ENCODE data around the gene OBSCN. TPM values are rescaled to one million over a fixed set of nuclear protein-coding genes. Genes with fewer than 3 reads are reported as not detected.

The OBSCN gene
- total RNA-seq, 2 experiments from 2014 or later = 29.5 to 45.2 TPM

GRCh38 chr1:228366062-228366865, 158.4 kb downstream of the OBSCN start:
- no peaks in the 10 kb centered on the region for H3K79me2 ChIP-seq (ENCODE audit: insufficient read depth, low read depth, low read length)
- no peaks in the 10 kb centered on the region for H3K36me3 ChIP-seq (ENCODE audit: insufficient read depth, low read length)
- CTCF ChIA-PET (ENCODE audit: unreplicated experiment) = no interaction called here
- H3K4me3 ChIP-seq (ENCODE audit: low read depth, low read length, poor library complexity, severe bottlenecking) = no peak overlapping the region
- no peak for DNase-seq (ENCODE audit: low spot score)
- H3K27ac ChIP-seq (ENCODE audit: low read depth, low read length, poor library complexity, severe bottlenecking) = no peak overlapping the region
- peaks cover 8% of the 10 kb centered on the region for H3K4me1 ChIP-seq (ENCODE audit: insufficient read depth, low read length, poor library complexity, severe bottlenecking)
- no peaks in the 10 kb centered on the region for H3K9me3 ChIP-seq (ENCODE audit: low read length)
- no peak overlapping the region for H2AFZ ChIP-seq (ENCODE audit: low read length)
- H3K9me2 ChIP-seq (ENCODE audit: insufficient read depth, low read length) = no peaks in the 10 kb centered on the region
- no peaks in the 10 kb centered on the region for H4K20me1 ChIP-seq (ENCODE audit: insufficient read depth, low read length)
- no TSS peak for BruUV-seq (replicated peaks)
- POLR2A ChIA-PET = no interaction called here
- TF ChIP-seq EZH2phosphoT487 (IDR thresholded peaks at IDR 0.05; ENCODE audit: borderline replicate concordance, low read depth, low read length) (no peak), CTCF (conservative IDR thresholded peaks at IDR 0.05; ENCODE audit: low read length) (no peak)
- H3K4me2 ChIP-seq (ENCODE audit: low read length) = no peak overlapping the region
- intact Hi-C loops (cut with micrococcal nuclease; ENCODE audit: unreplicated experiment) = no loop called here

GRCh38 chr1:228366866-228367741, 159.3 kb downstream of the OBSCN start:
- Histone ChIP-seq H3K4me1 (ENCODE audit: insufficient read depth, low read length, poor library complexity, severe bottlenecking) (peaks cover 8% of the 10 kb centered on the region), H3K4me3 (ENCODE audit: low read depth, low read length, poor library complexity, severe bottlenecking) (no peak overlapping the region), H3K4me2 (ENCODE audit: low read length) (no peak overlapping the region), H3K27ac (ENCODE audit: low read depth, low read length, poor library complexity, severe bottlenecking) (no peak overlapping the region), H3K9me3 (ENCODE audit: low read length) (no peaks in the 10 kb centered on the region), H3K9me2 (ENCODE audit: insufficient read depth, low read length) (no peaks in the 10 kb centered on the region), H4K20me1 (ENCODE audit: insufficient read depth, low read length) (no peaks in the 10 kb centered on the region), H3K79me2 (ENCODE audit: insufficient read depth, low read depth, low read length) (no peaks in the 10 kb centered on the region), H2AFZ (ENCODE audit: low read length) (no peak overlapping the region), H3K36me3 (ENCODE audit: insufficient read depth, low read length) (no peaks in the 10 kb centered on the region)
- POLR2A ChIA-PET = no interaction called here
- intact Hi-C loops (cut with micrococcal nuclease; ENCODE audit: unreplicated experiment) = no loop called here
- no TSS peak for BruUV-seq (replicated peaks)
- DNase-seq (ENCODE audit: low spot score) = no peak
- no peak for TF ChIP-seq CTCF (conservative IDR thresholded peaks at IDR 0.05; ENCODE audit: low read length)
- TF ChIP-seq EZH2phosphoT487 (IDR thresholded peaks at IDR 0.05; ENCODE audit: borderline replicate concordance, low read depth, low read length) = no peak
- CTCF ChIA-PET (ENCODE audit: unreplicated experiment) = no interaction called here

All from OCI-LY7 (cell line).